Lower lobe of right lung (tissue), 2 donors: ENCODE data around the gene FST. TPM values are rescaled to one million over a fixed set of nuclear protein-coding genes. Genes with fewer than 3 reads are reported as not detected.

Experiments used
- ATAC-seq, 2 donors: fragments of 200-7000 bp; cut with Tn5 transposase; one replicate each; pipeline ENCODE4 v1.9.1; 2020 to 2022; ENCODE audit warnings: mild to moderate bottlenecking in 2 of 2, moderate library complexity in 2 of 2
- DNase-seq: peaks from one replicate; pipeline ENCODE4 v3.0.0-alpha.2; 2020
- H3K27ac ChIP-seq: fragments of 200-600 bp; one replicate; pipeline ENCODE4 v1.8.0; 2022
- H3K27me3 ChIP-seq: fragments of 200-600 bp; one replicate; pipeline ENCODE4 v1.8.0; 2022; ENCODE audit warnings: low read depth
- H3K36me3 ChIP-seq: fragments of 200-600 bp; one replicate; pipeline ENCODE4 v1.8.0; 2022; ENCODE audit warnings: mild to moderate bottlenecking
- H3K4me1 ChIP-seq: fragments of 200-600 bp; one replicate; pipeline ENCODE4 v1.8.0; 2022
- H3K4me3 ChIP-seq: fragments of 200-600 bp; one replicate; pipeline ENCODE4 v1.8.0; 2022; ENCODE audit warnings: mild to moderate bottlenecking
- H3K9me3 ChIP-seq: fragments of 200-600 bp; one replicate; pipeline ENCODE4 v1.8.0; 2022
- CTCF ChIP-seq: fragments of 200-600 bp; IDR thresholded peaks from one replicate; pipeline ENCODE4 v1.8.0; 2022; ENCODE audit warnings: antibody characterized with exemption, mild to moderate bottlenecking
- intact Hi-C: fragments of 100-400 bp; cut with DNase I; formaldehyde crosslinking; loops from one replicate; pipeline ENCODE4 v1.11.0; 2022
- total RNA-seq: library from RNA; stranded (reverse); fragmentation: NEBNext Ultra II Directional; extraction: Animal tissue kit (Norgen Biotek cat#: 25700); gene quantifications from one replicate; pipeline ENCODE4 v1.2.1, GENCODE V29; 2021
- donor health status: DM: no; HTN: yes; CAD: no; lungs with severe emphysema.

FST gene
- total RNA-seq, 1 donor from 2014 or later: 2.1 TPM

- H3K27ac ChIP-seq: no peak overlapping the region
Measured at GRCh38 chr5:53475320-53475719, 5.1 kb upstream of the FST start.

GRCh38 chr5:53476019-53476418 is 4.4 kb upstream of the FST start:
- Histone ChIP-seq H3K36me3 (no peaks in the 10 kb centered on the region), H3K9me3 (no peaks in the 10 kb centered on the region), H3K27me3 (no peaks in the 10 kb centered on the region), H3K4me3 (no peak overlapping the region), H3K27ac (no peak overlapping the region), H3K4me1 (peaks cover 10% of the 10 kb centered on the region)
- intact Hi-C loops: no loop called here
- DNase-seq: no peak
- ATAC-seq: no peak
- no peak for TF ChIP-seq CTCF

More at GRCh38 chr5:53475320-53475719, 5.1 kb upstream of the FST start:
- Histone ChIP-seq H3K4me1 (peaks cover 5% of the 10 kb centered on the region), H3K4me3 (no peak overlapping the region), H3K9me3 (no peaks in the 10 kb centered on the region), H3K27me3 (no peaks in the 10 kb centered on the region), H3K36me3 (no peaks in the 10 kb centered on the region)
- DNase-seq: no peak
- no peak for TF ChIP-seq CTCF
- intact Hi-C loops: no loop called here
- ATAC-seq: no peak

GRCh38 chr5:53476531-53477480 is 3.6 kb upstream of the FST start:
- no peaks in the 10 kb centered on the region for H3K36me3 ChIP-seq
- H3K9me3 ChIP-seq: no peaks in the 10 kb centered on the region
- H3K4me1 ChIP-seq: peaks cover 18% of the 10 kb centered on the region
- no peak for TF ChIP-seq CTCF
- H3K4me3 ChIP-seq: no peak overlapping the region
- DNase-seq (no peak), ATAC-seq (no peak)
- intact Hi-C loops: no loop called here
- H3K27me3 ChIP-seq: no peaks in the 10 kb centered on the region
- H3K27ac ChIP-seq: no peak overlapping the region

GRCh38 chr5:53478411-53479044 is 1.9 kb upstream of the FST start:
- DNase-seq (peak; percentile 51), ATAC-seq (peak; percentile 19 to 35)
- no peaks in the 10 kb centered on the region for H3K9me3 ChIP-seq
- intact Hi-C loops: no loop called here
- no peaks in the 10 kb centered on the region for H3K36me3 ChIP-seq
- H3K4me1 ChIP-seq: peaks cover 18% of the 10 kb centered on the region
- no peak overlapping the region for H3K27ac ChIP-seq
- peak overlapping the region; percentile 78 for H3K4me3 ChIP-seq
- no peaks in the 10 kb centered on the region for H3K27me3 ChIP-seq
- TF ChIP-seq CTCF: peak; percentile 52

- Histone ChIP-seq H3K27me3 (no peaks in the 10 kb centered on the region), H3K36me3 (no peaks in the 10 kb centered on the region), H3K4me3 (peak overlapping the region; percentile 78), H3K4me1 (peaks cover 18% of the 10 kb centered on the region), H3K27ac (peak overlapping the region; percentile 66), H3K9me3 (no peaks in the 10 kb centered on the region)
- no peak for DNase-seq
- intact Hi-C loops: no loop called here
- ATAC-seq: no peak
- TF ChIP-seq CTCF: no peak
Measured at GRCh38 chr5:53479045-53479589, 1.3 kb upstream of the FST start.
